HEK293 (cell line): Measurements from ENCODE around the gene COL15A1.

Experiments
- CTCF ChIA-PET: fragments of 350-600 bp; formaldehyde crosslinking; extraction: SDS; loops from one replicate; lab custom pipeline; 2021; ENCODE audit warnings: antibody characterized with exemption; lab: Yijun Ruan, JAX
- POLR2A ChIA-PET: fragments of 300-600 bp; formaldehyde crosslinking; extraction: SDS; loops from one replicate; lab custom pipeline; 2020; ENCODE audit warnings: antibody characterized with exemption, inconsistent platforms; lab: Yijun Ruan, JAX
- H3K27ac ChIP-seq: fragments of 200-500 bp; sonication (Bioruptor generic); 2 replicates; pipeline ENCODE4 v1.5.1; 2014; ENCODE audit warnings: low read depth, low read length, control low read depth, inconsistent platforms; ENCODE audit errors: extremely low read depth
- H3K36me3 ChIP-seq, 2 experiments: fragments of 200-500 bp in 1 of 2; sonication (Bioruptor generic) in 1 of 2; 1 replicate in 1 of 2; 2 replicates in 1 of 2; pipeline ENCODE4 v1.5.1; 2014 to 2017; ENCODE audit warnings: inconsistent platforms in 2 of 2, low read length in 2 of 2; ENCODE audit not compliant: control insufficient read depth in 2 of 2, insufficient read depth in 1 of 2
- H3K4me1 ChIP-seq: fragments of 200-500 bp; sonication (Bioruptor generic); 2 replicates; pipeline ENCODE4 v1.5.1; 2014; ENCODE audit warnings: mild to moderate bottlenecking, low read length, inconsistent platforms; ENCODE audit not compliant: control insufficient read depth, insufficient read depth
- H3K4me3 ChIP-seq: 2 replicates; pipeline ENCODE4 v1.5.1; 2011; ENCODE audit warnings: low read depth, mild to moderate bottlenecking, control low read depth, low read length, moderate library complexity
- H3K9me3 ChIP-seq: fragments of 200-500 bp; sonication (Bioruptor generic); 2 replicates; pipeline ENCODE4 v1.5.1; 2014; ENCODE audit warnings: low read depth, low read length, inconsistent platforms; ENCODE audit not compliant: control insufficient read depth, insufficient read depth
- AEBP2 ChIP-seq: fragments of 450-650 bp; formaldehyde crosslinking; IDR thresholded peaks from 2 replicates; pipeline ENCODE4 v1.5.1; 2016; ENCODE audit warnings: missing biosample characterization, missing genetic modification characterization, borderline replicate concordance
- ELK4 ChIP-seq: IDR thresholded peaks from 2 replicates; pipeline ENCODE4 v1.6.1; 2011; ENCODE audit warnings: mild to moderate bottlenecking, low read depth, low read length, borderline replicate concordance
- HOXC10 ChIP-seq: sonication (generic); formaldehyde crosslinking; IDR thresholded peaks from 2 replicates; pipeline ENCODE4 v1.8.1; 2023; ENCODE audit warnings: mild to moderate bottlenecking, missing genetic modification reagents
- HOXD13 ChIP-seq: sonication (generic); formaldehyde crosslinking; IDR thresholded peaks from 2 replicates; pipeline ENCODE4 v1.8.0; 2022; ENCODE audit warnings: missing genetic modification reagents, borderline replicate concordance
- KLF10 ChIP-seq: fragments of 450-650 bp; IDR thresholded peaks from 2 replicates; pipeline ENCODE4 v1.5.1; 2018; ENCODE audit warnings: missing biosample characterization, mild to moderate bottlenecking, missing genetic modification characterization
- KLF16 ChIP-seq: fragments of 450-650 bp; formaldehyde crosslinking; IDR thresholded peaks from 2 replicates; pipeline ENCODE4 v1.5.1; 2017; ENCODE audit warnings: missing biosample characterization, missing genetic modification characterization
- RBAK ChIP-seq: fragments of 450-650 bp; formaldehyde crosslinking; IDR thresholded peaks from 2 replicates; pipeline ENCODE4 v1.5.1; 2016; ENCODE audit warnings: missing biosample characterization, missing genetic modification characterization
- SP2 ChIP-seq: fragments of 450-650 bp; formaldehyde crosslinking; IDR thresholded peaks from 2 replicates; pipeline ENCODE4 v1.5.1; 2016; ENCODE audit warnings: missing biosample characterization, missing genetic modification characterization
- ZBTB1 ChIP-seq: fragments of 450-650 bp; formaldehyde crosslinking; IDR thresholded peaks from 2 replicates; pipeline ENCODE4 v1.5.1; 2016; ENCODE audit warnings: missing biosample characterization, missing genetic modification characterization
- ZFP41 ChIP-seq: fragments of 450-650 bp; formaldehyde crosslinking; IDR thresholded peaks from 2 replicates; pipeline ENCODE4 v1.5.1; 2016; ENCODE audit warnings: missing biosample characterization, missing genetic modification characterization, borderline replicate concordance
- ZNF132 ChIP-seq: fragments of 450-650 bp; formaldehyde crosslinking; IDR thresholded peaks from 2 replicates; pipeline ENCODE4 v1.5.1; 2017; ENCODE audit warnings: missing biosample characterization, missing genetic modification characterization, borderline replicate concordance
- ZNF175 ChIP-seq: fragments of 450-650 bp; formaldehyde crosslinking; IDR thresholded peaks from 2 replicates; pipeline ENCODE4 v1.5.1; 2016; ENCODE audit warnings: missing biosample characterization, missing genetic modification characterization
- ZNF302 ChIP-seq: fragments of 450-650 bp; formaldehyde crosslinking; IDR thresholded peaks from 2 replicates; pipeline ENCODE4 v1.5.1; 2016; ENCODE audit warnings: missing biosample characterization, missing genetic modification characterization, low read depth
- ZNF324 ChIP-seq: fragments of 450-650 bp; formaldehyde crosslinking; IDR thresholded peaks from 2 replicates; pipeline ENCODE4 v1.5.1; 2016; ENCODE audit warnings: missing biosample characterization, missing genetic modification characterization
- ZNF473 ChIP-seq: fragments of 450-650 bp; formaldehyde crosslinking; IDR thresholded peaks from 2 replicates; pipeline ENCODE4 v1.5.1; 2017; ENCODE audit warnings: missing biosample characterization, missing genetic modification characterization
- ZNF624 ChIP-seq: fragments of 450-650 bp; formaldehyde crosslinking; IDR thresholded peaks from 2 replicates; pipeline ENCODE4 v1.5.1; 2017; ENCODE audit warnings: missing biosample characterization, missing genetic modification characterization
- ZNF658 ChIP-seq: fragments of 450-650 bp; formaldehyde crosslinking; IDR thresholded peaks from 2 replicates; pipeline ENCODE4; 2016; ENCODE audit warnings: missing biosample characterization, missing genetic modification characterization
- ZNF785 ChIP-seq: fragments of 450-650 bp; formaldehyde crosslinking; IDR thresholded peaks from 2 replicates; pipeline ENCODE4 v1.5.1; 2016; ENCODE audit warnings: missing biosample characterization, missing genetic modification characterization
- ZNF830 ChIP-seq: fragments of 450-650 bp; IDR thresholded peaks from 2 replicates; pipeline ENCODE4 v1.5.0; 2018; ENCODE audit warnings: missing biosample characterization, missing genetic modification characterization, low read depth, mild to moderate bottlenecking, moderate library complexity
- ZSCAN4 ChIP-seq: fragments of 450-650 bp; formaldehyde crosslinking; IDR thresholded peaks from 2 replicates; pipeline ENCODE4 v1.5.1; 2017; ENCODE audit warnings: missing biosample characterization, missing genetic modification characterization
- TF ChIP-seq, protein P1 (sequence below): sonication (generic); formaldehyde crosslinking; IDR thresholded peaks from 2 replicates; pipeline ENCODE4 v1.8.1; 2022; ENCODE audit warnings: mild to moderate bottlenecking, moderate library complexity, missing genetic modification reagents
- TF ChIP-seq, protein P2 (sequence below): fragments of 450-650 bp; formaldehyde crosslinking; IDR thresholded peaks from 2 replicates; pipeline ENCODE4 v1.5.1; 2016; ENCODE audit warnings: missing biosample characterization, missing genetic modification characterization
- TF ChIP-seq, protein P3 (sequence below): fragments of 450-650 bp; formaldehyde crosslinking; IDR thresholded peaks from 2 replicates; pipeline ENCODE4 v1.5.1; 2016; ENCODE audit warnings: missing biosample characterization, missing genetic modification characterization
- TF ChIP-seq, protein P4 (sequence below): fragments of 450-650 bp; formaldehyde crosslinking; IDR thresholded peaks from 2 replicates; pipeline ENCODE4 v1.5.1; 2016; ENCODE audit warnings: missing biosample characterization, missing genetic modification characterization

The COL15A1 gene

GRCh38 chr9:98925956-98926355, 17.8 kb upstream of the COL15A1 start (continued):
- TF ChIP-seq ZSCAN4 (tag by site-specific recombination) = no peak
- TF ChIP-seq, all 188 proteins: peak for 0

GRCh38 chr9:98927724-98928123, 16.0 kb upstream of the COL15A1 start:
- TF ChIP-seq ZNF830 (tag by site-specific recombination) (no peak), ZNF624 (tag by site-specific recombination) (no peak), ZNF658 (tag by site-specific recombination) (no peak), SP2 (tag by site-specific recombination) (no peak), HOXD13 (CRISPR knock-in tag) (no peak), RBAK (tag by site-specific recombination) (no peak), ZNF473 (no peak), ZNF175 (tag by site-specific recombination) (no peak), ZFP41 (tag by site-specific recombination) (no peak), AEBP2 (tag by site-specific recombination) (no peak), ZNF324 (tag by site-specific recombination) (no peak), ZSCAN4 (tag by site-specific recombination) (no peak)

DNA sequence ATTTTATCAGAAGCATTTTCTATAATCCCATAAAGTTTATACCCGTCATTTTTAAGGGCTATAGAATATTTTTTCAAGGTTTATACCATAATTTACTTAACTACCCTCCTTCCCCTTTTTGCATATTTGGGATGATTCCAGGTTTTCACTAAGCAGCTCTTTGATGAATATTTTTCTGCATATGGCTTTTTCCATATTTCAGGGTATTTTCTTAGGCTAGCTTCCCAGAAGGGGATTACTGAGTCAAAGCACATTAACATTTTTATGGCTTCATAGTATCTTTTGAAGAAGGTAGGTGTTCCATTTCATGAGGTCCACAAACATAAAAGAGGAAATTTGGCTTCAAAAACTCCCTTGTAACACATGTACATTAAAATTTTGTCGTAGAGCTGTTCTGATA, 14.6 kb upstream of the COL15A1 start:
- ChIA-PET POLR2A (interaction anchor here (0.9 kb wide), 1 partner anchor 42 kb away, joined by 3 read pairs; no protein-coding TSS in a partner anchor), CTCF (no interaction called here)
- H3K27ac ChIP-seq = no peak overlapping the region
- H3K36me3 ChIP-seq = no peaks in the 10 kb centered on the region
- peaks cover 7% of the 10 kb centered on the region for H3K4me1 ChIP-seq
- no peaks in the 10 kb centered on the region for H3K9me3 ChIP-seq
- H3K4me3 ChIP-seq = no peak overlapping the region
- no peak for TF ChIP-seq ZNF785 (tag by site-specific recombination)
- TF ChIP-seq, protein P1, sequence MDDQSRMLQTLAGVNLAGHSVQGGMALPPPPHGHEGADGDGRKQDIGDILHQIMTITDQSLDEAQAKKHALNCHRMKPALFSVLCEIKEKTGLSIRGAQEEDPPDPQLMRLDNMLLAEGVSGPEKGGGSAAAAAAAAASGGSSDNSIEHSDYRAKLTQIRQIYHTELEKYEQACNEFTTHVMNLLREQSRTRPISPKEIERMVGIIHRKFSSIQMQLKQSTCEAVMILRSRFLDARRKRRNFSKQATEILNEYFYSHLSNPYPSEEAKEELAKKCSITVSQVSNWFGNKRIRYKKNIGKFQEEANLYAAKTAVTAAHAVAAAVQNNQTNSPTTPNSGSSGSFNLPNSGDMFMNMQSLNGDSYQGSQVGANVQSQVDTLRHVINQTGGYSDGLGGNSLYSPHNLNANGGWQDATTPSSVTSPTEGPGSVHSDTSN (CRISPR knock-in tag) = no peak
- TF ChIP-seq KLF16 (tag by site-specific recombination) = no peak
- no peak for TF ChIP-seq ZNF302 (tag by site-specific recombination)
- TF ChIP-seq KLF10 (tag by site-specific recombination) = no peak
- TF ChIP-seq, protein P2, sequence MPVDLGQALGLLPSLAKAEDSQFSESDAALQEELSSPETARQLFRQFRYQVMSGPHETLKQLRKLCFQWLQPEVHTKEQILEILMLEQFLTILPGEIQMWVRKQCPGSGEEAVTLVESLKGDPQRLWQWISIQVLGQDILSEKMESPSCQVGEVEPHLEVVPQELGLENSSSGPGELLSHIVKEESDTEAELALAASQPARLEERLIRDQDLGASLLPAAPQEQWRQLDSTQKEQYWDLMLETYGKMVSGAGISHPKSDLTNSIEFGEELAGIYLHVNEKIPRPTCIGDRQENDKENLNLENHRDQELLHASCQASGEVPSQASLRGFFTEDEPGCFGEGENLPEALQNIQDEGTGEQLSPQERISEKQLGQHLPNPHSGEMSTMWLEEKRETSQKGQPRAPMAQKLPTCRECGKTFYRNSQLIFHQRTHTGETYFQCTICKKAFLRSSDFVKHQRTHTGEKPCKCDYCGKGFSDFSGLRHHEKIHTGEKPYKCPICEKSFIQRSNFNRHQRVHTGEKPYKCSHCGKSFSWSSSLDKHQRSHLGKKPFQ (tag by site-specific recombination) = no peak
- TF ChIP-seq, protein P3, sequence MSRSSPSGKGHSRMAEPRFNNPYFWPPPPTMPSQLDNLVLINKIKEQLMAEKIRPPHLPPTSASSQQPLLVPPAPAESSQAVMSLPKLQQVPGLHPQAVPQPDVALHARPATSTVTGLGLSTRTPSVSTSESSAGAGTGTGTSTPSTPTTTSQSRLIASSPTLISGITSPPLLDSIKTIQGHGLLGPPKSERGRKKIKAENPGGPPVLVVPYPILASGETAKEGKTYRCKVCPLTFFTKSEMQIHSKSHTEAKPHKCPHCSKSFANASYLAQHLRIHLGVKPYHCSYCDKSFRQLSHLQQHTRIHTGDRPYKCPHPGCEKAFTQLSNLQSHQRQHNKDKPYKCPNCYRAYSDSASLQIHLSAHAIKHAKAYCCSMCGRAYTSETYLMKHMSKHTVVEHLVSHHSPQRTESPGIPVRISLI (tag by site-specific recombination) = no peak
- TF ChIP-seq RBAK (tag by site-specific recombination) = no peak
- TF ChIP-seq ZNF132 = no peak
- no peak for TF ChIP-seq HOXC10 (CRISPR knock-in tag)
- TF ChIP-seq ZBTB1 = no peak
- TF ChIP-seq ELK4 = no peak
- TF ChIP-seq, protein P4, sequence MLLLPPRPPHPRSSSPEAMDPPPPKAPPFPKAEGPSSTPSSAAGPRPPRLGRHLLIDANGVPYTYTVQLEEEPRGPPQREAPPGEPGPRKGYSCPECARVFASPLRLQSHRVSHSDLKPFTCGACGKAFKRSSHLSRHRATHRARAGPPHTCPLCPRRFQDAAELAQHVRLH (tag by site-specific recombination) = peak; percentile 61; the same call in 1 of the 2 replicates

More at GRCh38 chr9:98927724-98928123, 16.0 kb upstream of the COL15A1 start:
- Histone ChIP-seq H3K4me3 (no peak overlapping the region), H3K4me1 (peaks cover 7% of the 10 kb centered on the region), H3K36me3 (no peaks in the 10 kb centered on the region), H3K9me3 (no peaks in the 10 kb centered on the region), H3K27ac (no peak overlapping the region)
- CTCF ChIA-PET = interaction anchor here (0.6 to 1.2 kb wide), 2 partner anchors 48 to 85 kb away, joined by 3 to 4 read pairs; no protein-coding TSS in a partner anchor
- POLR2A ChIA-PET = no interaction called here
